Measurements from ENCODE around the gene SLC16A9.

DNA sequence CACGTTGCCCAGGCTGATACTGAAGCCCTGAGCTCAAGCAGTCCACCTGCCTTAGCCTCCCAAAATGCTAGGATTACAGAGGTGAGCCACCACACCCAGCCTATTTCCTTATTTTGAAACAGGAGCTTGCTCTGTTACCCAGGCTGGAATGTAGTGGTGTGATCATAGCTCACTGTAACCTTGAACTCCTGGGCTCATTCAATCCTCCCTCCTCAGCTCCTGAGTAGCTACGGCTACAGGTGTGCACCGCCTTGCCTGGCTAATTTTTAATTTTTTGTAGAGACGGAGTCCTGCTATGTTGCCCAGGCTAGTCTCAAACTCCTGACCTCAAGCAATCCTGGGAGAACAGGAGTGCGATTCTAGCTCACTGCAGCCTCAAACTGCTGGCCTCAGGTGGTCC is 31.9 kb upstream of the SLC16A9 start:
- TF ChIP-seq CTCF (IDR thresholded peaks at IDR 0.05; ENCODE audit: insufficient read depth, low read length, poor library complexity, severe bottlenecking) (no peak), EZH2phosphoT487 (conservative IDR thresholded peaks at IDR 0.05; ENCODE audit: low read length) (no peak)

Measured in SU-DHL-6 (cell line).